Testis (tissue), 5 donors: ENCODE measurements around the gene SND1. TPM values are rescaled to one million over a fixed set of nuclear protein-coding genes. Genes with fewer than 3 reads are reported as not detected.

ENCODE experiments used
- DNase-seq: peaks from one replicate; pipeline ENCODE4 v3.0.0-alpha.2; 2019
- H3K27ac ChIP-seq, 2 donors: fragments of 200-600 bp; sonication (generic); one replicate each; pipeline ENCODE4 v1.5.1; 2019
- H3K27me3 ChIP-seq: fragments of 200-600 bp; sonication (generic); one replicate; pipeline ENCODE4 v1.5.1; 2019
- H3K36me3 ChIP-seq: fragments of 200-600 bp; sonication (generic); one replicate; pipeline ENCODE4 v1.5.1; 2017; ENCODE audit warnings: low read depth; ENCODE audit errors: missing control alignments
- H3K4me1 ChIP-seq: fragments of 200-600 bp; sonication (generic); one replicate; pipeline ENCODE4 v1.5.1; 2019
- H3K4me3 ChIP-seq, 2 donors: fragments of 200-600 bp; sonication (generic); one replicate each; pipeline ENCODE4 v1.5.1; 2017 to 2019
- H3K9me3 ChIP-seq: fragments of 200-600 bp; sonication (generic); one replicate; pipeline ENCODE4 v1.5.1; 2017
- CTCF ChIP-seq, 3 experiments: fragments of 450-650 bp in 2 of 3; fragments of 200-600 bp in 1 of 3; sonication (generic) in 1 of 3; IDR thresholded peaks; one replicate each; pipeline ENCODE4 v1.5.1; 2016 to 2019; ENCODE audit warnings: antibody characterized with exemption in 3 of 3, mild to moderate bottlenecking in 2 of 3, moderate library complexity in 1 of 3
- POLR2A ChIP-seq: fragments of 450-650 bp; IDR thresholded peaks from one replicate; pipeline ENCODE4 v1.6.1; 2017; ENCODE audit warnings: antibody characterized with exemption, mild to moderate bottlenecking, moderate library complexity
- WGBS, 2 donors: methylation state at CpG; one replicate each; pipeline ENCODE4 v1.1.5; 2018; 5-methylcytosine and 5-hydroxymethylcytosine counted together
- intact Hi-C: fragments of 100-400 bp; cut with DNase I; formaldehyde crosslinking; loops from one replicate; pipeline ENCODE4 v1.15.1; 2023; ENCODE audit warnings: low total_unique reads
- long read RNA-seq, 2 donors: transcript quantifications; one replicate each; lab custom pipeline, GENCODE V29; 2026
- polyA plus RNA-seq: library from polyadenylated mRNA; stranded (reverse); fragments of 350-450 nt; fragmentation: Illumina TruSeq; extraction: RNeasy Lipid Tissue Mini Kit (QIAGEN cat#74804); gene quantifications from one replicate; pipeline ENCODE4 v1.2.3, GENCODE V29; 2014; ENCODE audit warnings: low read depth, low replicate concordance; ENCODE audit not compliant: insufficient read depth
- total RNA-seq, 2 donors: library from RNA; depleted of rRNA; stranded (reverse); fragments of >200 nt; gene quantifications; one replicate each; pipeline ENCODE4 v1.2.3, GENCODE V29; 2016

Gene SND1
- total RNA-seq (100 to 1,000 TPM; 179 to 207 TPM), polyA plus RNA-seq (132 TPM)
- long read RNA-seq, donor 1, transcript SND1-201 (24 exons, 3,476 nt), result major isoform, 23 of 90 reads
- long read RNA-seq, donor 1, partial matches to known transcripts, result 62 of 90 reads
- long read RNA-seq, donor 1, other reads (novel, unspliced or antisense), result 0 of 90 reads
- long read RNA-seq, donor 2, transcript SND1-201 (24 exons, 3,476 nt), result major isoform, 12 of 44 reads
- long read RNA-seq, donor 2, transcript SND1-203 (2 exons, 793 nt), result minor isoform, 8 of 44 reads
- long read RNA-seq, donor 2, partial matches to known transcripts, result 22 of 44 reads
- long read RNA-seq, donor 2, other reads (novel, unspliced or antisense), result 0 of 44 reads

GRCh38 chr7:127651556-127652332 lies at the start of gene SND1:
TSS of gene SND1 (plus strand) at chr7:127652194. CDS start at chr7:127652374, 180 bp downstream.
- TF ChIP-seq POLR2A (peak; percentile 30), CTCF (IDR thresholded peaks at IDR 0.05) (no peak)
- peak; percentile 100 for DNase-seq
- Histone ChIP-seq H3K9me3 (no peaks in the 10 kb centered on the region), H3K27ac (peak within 1 kb of the TSS; percentile 91 to 92), H3K4me1 (peaks cover 30% of the 10 kb centered on the region), H3K27me3 (no peaks in the 10 kb centered on the region), H3K36me3 (no peaks in the 10 kb centered on the region), H3K4me3 (peak within 1 kb of the TSS; percentile 78 to 87)
- intact Hi-C loops, result no loop called here
- WGBS, 2 donors, result 0 to 1% methylated on average over 8 to 67 of the region's 67 CpGs

- Histone ChIP-seq H3K36me3 (no peaks in the 10 kb centered on the region), H3K9me3 (no peaks in the 10 kb centered on the region), H3K27ac (no peak overlapping the region), H3K27me3 (no peaks in the 10 kb centered on the region), H3K4me1 (no peaks in the 10 kb centered on the region), H3K4me3 (no peak overlapping the region)
- intact Hi-C loops, result no loop called here
- TF ChIP-seq CTCF (IDR thresholded peaks at IDR 0.05) (no peak), POLR2A (no peak)
- no peak for DNase-seq
- 92 to 93% methylated on average over 3 to 6 of the region's 6 CpGs for WGBS, 2 donors
Measured at GRCh38 chr7:127608446-127608845, 43.5 kb upstream of the SND1 start.

- H3K4me1 ChIP-seq, result no peaks in the 10 kb centered on the region
- intact Hi-C loops, result no loop called here
- DNase-seq, result no peak
- H3K27ac ChIP-seq, result no peak overlapping the region
- H3K4me3 ChIP-seq, result no peak overlapping the region
- WGBS, 2 donors, result 80 to 89% methylated on average over 1 to 6 of the region's 6 CpGs
- H3K9me3 ChIP-seq, result no peaks in the 10 kb centered on the region
- H3K27me3 ChIP-seq, result no peaks in the 10 kb centered on the region
- TF ChIP-seq CTCF (IDR thresholded peaks at IDR 0.05) (no peak), POLR2A (no peak)
- no peaks in the 10 kb centered on the region for H3K36me3 ChIP-seq
Measured at GRCh38 chr7:127609297-127609696, 42.7 kb upstream of the SND1 start.

- no peak overlapping the region for H3K27ac ChIP-seq
- 75 to 93% methylated on average over 1 of the region's 1 CpG for WGBS, 2 donors
- no peak for TF ChIP-seq CTCF (IDR thresholded peaks at IDR 0.05)
- no peak for TF ChIP-seq POLR2A
- no peaks in the 10 kb centered on the region for H3K9me3 ChIP-seq
- intact Hi-C loops, result no loop called here
- H3K4me3 ChIP-seq, result no peak overlapping the region
- H3K4me1 ChIP-seq, result no peaks in the 10 kb centered on the region
- no peaks in the 10 kb centered on the region for H3K27me3 ChIP-seq
- no peak for DNase-seq
- no peaks in the 10 kb centered on the region for H3K36me3 ChIP-seq
Measured at GRCh38 chr7:127612263-127612662, 39.7 kb upstream of the SND1 start.
